H1 (cell line): Measurements from ENCODE around the gene STK39. TPM values are rescaled to one million over a fixed set of nuclear protein-coding genes. Genes with fewer than 3 reads are reported as not detected.

Experiments used
- CTCF ChIA-PET: fragments of 300-600 bp; sonication (Branson Sonifier 250); formaldehyde crosslinking; loops from one replicate; lab custom pipeline; 2021; ENCODE audit not compliant: partially characterized antibody; lab: Charles Lee
- POLR2A ChIA-PET: fragments of 300-600 bp; sonication (Branson Sonifier 250); formaldehyde crosslinking; loops from one replicate; lab custom pipeline; 2021; ENCODE audit warnings: inconsistent platforms; ENCODE audit not compliant: partially characterized antibody; lab: Charles Lee
- DNase-seq, 2 experiments: peaks; one replicate each; pipeline versions ENCODE4 v3.0.0 to v3.0.0-alpha.2; 2010 to 2022; ENCODE audit warnings: low spot score in 2 of 2, low read depth in 1 of 2, mixed read lengths in 1 of 2
- FAIRE-seq: peaks from 2 replicates; lab custom pipeline; 2011; peaks lifted over from hg19 to GRCh38; lab: Jason Lieb, UNC
- H2AFZ ChIP-seq: 2 replicates; pipeline ENCODE4 v1.8.1; 2012; ENCODE audit warnings: low read length, inconsistent platforms
- H2AK5ac ChIP-seq: 2 replicates; pipeline ENCODE4 v1.6.1; 2013; ENCODE audit warnings: low read depth, low read length
- H2BK120ac ChIP-seq: replicated peaks from 2 replicates; pipeline ENCODE3; 2013; ENCODE audit warnings: low read depth, low read length, inconsistent platforms
- H2BK12ac ChIP-seq: 2 replicates; pipeline ENCODE4 v1.6.1; 2013; ENCODE audit warnings: low read depth, low read length
- H2BK15ac ChIP-seq: 2 replicates; pipeline ENCODE4 v1.6.1; 2013; ENCODE audit warnings: low read length
- H2BK20ac ChIP-seq: 2 replicates; pipeline ENCODE4 v1.6.1; 2013; ENCODE audit warnings: low read length
- H2BK5ac ChIP-seq: 2 replicates; pipeline ENCODE4 v1.6.1; 2013; ENCODE audit warnings: low read depth, low read length
- H3K14ac ChIP-seq: 2 replicates; pipeline ENCODE4 v1.6.1; 2013; ENCODE audit warnings: inconsistent platforms; ENCODE audit not compliant: insufficient read length
- H3K18ac ChIP-seq: 2 replicates; pipeline ENCODE4 v1.6.1; 2013; ENCODE audit warnings: low read length; ENCODE audit errors: extremely low read depth
- H3K23ac ChIP-seq: 2 replicates; pipeline ENCODE4 v1.6.1; 2013; ENCODE audit warnings: inconsistent platforms; ENCODE audit not compliant: insufficient read length
- H3K23me2 ChIP-seq: 2 replicates; pipeline ENCODE4 v1.6.1; 2013; ENCODE audit warnings: low read depth, low read length
- H3K27ac ChIP-seq: 2 replicates; pipeline ENCODE4 v1.6.1; 2011; ENCODE audit warnings: low read depth, low read length, inconsistent platforms
- H3K27me3 ChIP-seq, 4 experiments: replicated peaks in 1 of 4; 1 replicate in 1 of 4; 2 replicates in 3 of 4; pipeline versions ENCODE4 v1.6.1 to v1.8.1; 2011 to 2013; ENCODE audit warnings: low read length in 3 of 4, mild to moderate bottlenecking in 3 of 4, inconsistent platforms in 2 of 4, mixed read lengths in 2 of 4, moderate library complexity in 1 of 4; ENCODE audit not compliant: control insufficient read depth in 3 of 4, insufficient read depth in 3 of 4; ENCODE audit errors: extremely low read depth in 1 of 4
- H3K36me3 ChIP-seq, 4 experiments: 2 replicates each; pipeline versions ENCODE4 v1.6.1 to v1.8.1; 2011 to 2013; ENCODE audit warnings: mild to moderate bottlenecking in 4 of 4, low read length in 3 of 4, moderate library complexity in 2 of 4, control low read depth in 1 of 4, inconsistent platforms in 1 of 4; ENCODE audit not compliant: insufficient read depth in 4 of 4, control insufficient read depth in 2 of 4
- H3K4ac ChIP-seq: replicated peaks from 2 replicates; pipeline ENCODE3; 2013; ENCODE audit warnings: low read length, low read depth, mixed read lengths, inconsistent platforms; ENCODE audit not compliant: insufficient read length
- H3K4me1 ChIP-seq, 4 experiments: replicated peaks in 1 of 4; 1 replicate in 1 of 4; 2 replicates in 3 of 4; pipeline versions ENCODE4 v1.6.1 to v1.8.1; 2011 to 2013; ENCODE audit warnings: low read length in 3 of 4, inconsistent platforms in 2 of 4, mixed read lengths in 1 of 4; ENCODE audit not compliant: insufficient read depth in 4 of 4, control insufficient read depth in 3 of 4
- H3K4me2 ChIP-seq, 2 experiments: 2 replicates each; pipeline versions ENCODE4 v1.6.1 to v1.8.1; 2011 to 2013; ENCODE audit warnings: low read depth in 2 of 2, low read length in 2 of 2, control low read depth in 1 of 2, inconsistent platforms in 1 of 2, mild to moderate bottlenecking in 1 of 2; ENCODE audit not compliant: insufficient read depth in 1 of 2
- H3K4me3 ChIP-seq, 4 experiments: fragments of 200-600, 300-600 bp in 1 of 4; sonication (generic), shearing (Covaris generic), sonication (Bioruptor Twin) in 1 of 4; 2 replicates each; pipeline versions ENCODE4 v1.5.1 to v1.8.1; 2011 to 2016; ENCODE audit warnings: low read length in 4 of 4, low read depth in 3 of 4, control low read depth in 2 of 4, inconsistent platforms in 2 of 4, mild to moderate bottlenecking in 2 of 4, mixed read lengths in 1 of 4, moderate library complexity in 1 of 4; ENCODE audit not compliant: insufficient read depth in 2 of 4; ENCODE audit errors: extremely low read depth in 1 of 4
- H3K56ac ChIP-seq: replicated peaks from 2 replicates; pipeline ENCODE3; 2013; ENCODE audit warnings: low read depth, mild to moderate bottlenecking, mixed read lengths, low read length, inconsistent platforms; ENCODE audit not compliant: insufficient read length
- H3K79me1 ChIP-seq: 2 replicates; pipeline ENCODE4 v1.6.1; 2013; ENCODE audit warnings: low read depth, low read length, control low read depth
- H3K79me2 ChIP-seq, 2 experiments: 2 replicates each; pipeline versions ENCODE4 v1.6.1 to v1.8.1; 2012 to 2013; ENCODE audit warnings: low read length in 2 of 2, mild to moderate bottlenecking in 2 of 2, inconsistent platforms in 1 of 2; ENCODE audit not compliant: insufficient read depth in 2 of 2, control insufficient read depth in 1 of 2
- H3K9ac ChIP-seq, 4 experiments: replicated peaks in 1 of 4; 1 replicate in 1 of 4; 2 replicates in 3 of 4; pipeline versions ENCODE4 v1.6.1 to v1.8.1; 2011 to 2013; ENCODE audit warnings: low read depth in 3 of 4, low read length in 3 of 4, control low read depth in 2 of 4, mild to moderate bottlenecking in 2 of 4, moderate library complexity in 2 of 4, inconsistent platforms in 1 of 4; ENCODE audit errors: extremely low read depth in 1 of 4
- H3K9me3 ChIP-seq, 2 experiments: 2 replicates each; pipeline versions ENCODE4 v1.6.1 to v1.8.1; 2012 to 2013; ENCODE audit warnings: mild to moderate bottlenecking in 2 of 2, moderate library complexity in 2 of 2, control low read depth in 1 of 2, inconsistent platforms in 1 of 2, low read depth in 1 of 2, low read length in 1 of 2, mixed read lengths in 1 of 2; ENCODE audit not compliant: insufficient read depth in 2 of 2
- H4K20me1 ChIP-seq, 2 experiments: replicated peaks in 1 of 2; 2 replicates each; pipeline versions ENCODE3 to v1.8.1; 2011 to 2013; ENCODE audit warnings: inconsistent platforms in 2 of 2, low read length in 2 of 2, mild to moderate bottlenecking in 1 of 2; ENCODE audit not compliant: insufficient read depth in 2 of 2, control insufficient read depth in 1 of 2
- H4K5ac ChIP-seq: 2 replicates; pipeline ENCODE4 v1.6.1; 2013; ENCODE audit warnings: low read length, low read depth, mixed read lengths, inconsistent platforms; ENCODE audit not compliant: insufficient read length
- H4K8ac ChIP-seq: 2 replicates; pipeline ENCODE4 v1.8.0; 2013; ENCODE audit warnings: mild to moderate bottlenecking, moderate library complexity, low read length, inconsistent platforms; ENCODE audit not compliant: insufficient read depth; ENCODE audit errors: extremely low read depth
- H4K91ac ChIP-seq: replicated peaks from 2 replicates; pipeline ENCODE3; 2013; ENCODE audit warnings: low read length, mixed read lengths, inconsistent platforms; ENCODE audit not compliant: insufficient read length
- BRCA1 ChIP-seq: IDR thresholded peaks from 2 replicates; pipeline ENCODE4 v1.6.1; 2012; ENCODE audit warnings: low read depth, low read length, improper control_type of control experiment
- CEBPB ChIP-seq: IDR thresholded peaks from 2 replicates; pipeline ENCODE4 v1.6.1; 2012; ENCODE audit warnings: low read depth, low read length
- EZH2 ChIP-seq: fragments of 200-600 bp; sonication (generic); IDR thresholded peaks from 2 replicates; pipeline ENCODE4 v1.7.1; 2012; ENCODE audit warnings: low read depth, mild to moderate bottlenecking, moderate library complexity, low read length, inconsistent platforms; ENCODE audit not compliant: severe bottlenecking
- JUND ChIP-seq: IDR thresholded peaks from 2 replicates; pipeline ENCODE4 v1.6.1; 2011; ENCODE audit warnings: mild to moderate bottlenecking, improper control_type of control experiment, low read length
- PHF8 ChIP-seq: fragments of 200-600 bp; sonication (generic); conservative IDR thresholded peaks from 2 replicates; pipeline ENCODE4 v1.7.1; 2012; ENCODE audit warnings: low read depth, mild to moderate bottlenecking, inconsistent platforms, low read length, moderate library complexity
- RXRA ChIP-seq: IDR thresholded peaks from 2 replicates; pipeline ENCODE4 v1.6.1; 2011; ENCODE audit warnings: low read depth, mild to moderate bottlenecking, low read length, moderate library complexity; ENCODE audit not compliant: insufficient read depth
- SP2 ChIP-seq: IDR thresholded peaks from 2 replicates; pipeline ENCODE4 v1.6.1; 2012; ENCODE audit warnings: mild to moderate bottlenecking, low read length, inconsistent platforms
- SRF ChIP-seq: IDR thresholded peaks from 2 replicates; pipeline ENCODE4 v1.6.1; 2011; ENCODE audit warnings: mild to moderate bottlenecking, low read depth, low read length, moderate library complexity
- SUZ12 ChIP-seq: fragments of 200-600 bp; sonication (generic); IDR thresholded peaks from 2 replicates; pipeline ENCODE4 v1.6.1; 2012; ENCODE audit warnings: mild to moderate bottlenecking, inconsistent platforms, low read length, moderate library complexity, mixed read lengths
- TBP ChIP-seq: IDR thresholded peaks from 2 replicates; pipeline ENCODE4 v1.6.1; 2011; ENCODE audit warnings: low read depth, low read length, improper control_type of control experiment
- TCF12 ChIP-seq: IDR thresholded peaks from 2 replicates; pipeline ENCODE4 v1.6.1; 2011; ENCODE audit warnings: low read depth, mild to moderate bottlenecking, low read length
- WGBS, 2 experiments: shearing (Covaris generic) in 1 of 2; methylation state at CpG; one replicate each; pipeline versions ENCODE4 v1.1.6 to v1.1.7; 2013 to 2015; ENCODE audit warnings: low lambda C conversion rate in 2 of 2, mixed read lengths in 2 of 2, inconsistent platforms in 1 of 2, low coverage in 1 of 2, missing lambda C conversion rate in 1 of 2; ENCODE audit not compliant: insufficient replicate concordance in 2 of 2, insufficient coverage in 1 of 2, insufficient read length in 1 of 2; ENCODE audit errors: extremely low coverage in 1 of 2, missing lambda C conversion rate in 1 of 2; 5-methylcytosine and 5-hydroxymethylcytosine counted together
- polyA plus RNA-seq, 7 experiments: library from polyadenylated mRNA; depleted of rRNA in 3 of 7; stranded (reverse) in 5 of 7; unstranded in 2 of 7; fragments of >200 nt in 5 of 7; fragments of 200-250 nt in 2 of 7; gene quantifications; 1 replicate in 5 of 7; 2 replicates in 1 of 7; 4 replicates in 1 of 7; pipeline versions ENCODE4 v1.2.1 to v1.2.3, GENCODE V29; 2011 to 2013; ENCODE audit warnings: missing spikeins in 2 of 7, mixed read lengths in 2 of 7
- total RNA-seq: library from RNA; stranded (reverse); fragmentation: NEBNext Ultra II Directional; extraction: Animal tissue kit (Norgen Biotek cat#: 25700); gene quantifications from 2 replicates; pipeline ENCODE4 v1.2.1, GENCODE V29; 2021
- TF ChIP-seq, protein P1 (sequence below): IDR thresholded peaks from 2 replicates; pipeline ENCODE4 v1.6.1; 2012; ENCODE audit warnings: low read length, inconsistent platforms
- TF ChIP-seq, protein P2 (sequence below): IDR thresholded peaks from 2 replicates; pipeline ENCODE4 v1.6.1; 2012; ENCODE audit warnings: inconsistent platforms

STK39 gene
- total and polyA plus RNA-seq, 2 of the 8 experiments (the other 6 are each of a cell fraction or from before 2014, with no cell fraction given): 13.7 to 23.8 TPM

DNA sequence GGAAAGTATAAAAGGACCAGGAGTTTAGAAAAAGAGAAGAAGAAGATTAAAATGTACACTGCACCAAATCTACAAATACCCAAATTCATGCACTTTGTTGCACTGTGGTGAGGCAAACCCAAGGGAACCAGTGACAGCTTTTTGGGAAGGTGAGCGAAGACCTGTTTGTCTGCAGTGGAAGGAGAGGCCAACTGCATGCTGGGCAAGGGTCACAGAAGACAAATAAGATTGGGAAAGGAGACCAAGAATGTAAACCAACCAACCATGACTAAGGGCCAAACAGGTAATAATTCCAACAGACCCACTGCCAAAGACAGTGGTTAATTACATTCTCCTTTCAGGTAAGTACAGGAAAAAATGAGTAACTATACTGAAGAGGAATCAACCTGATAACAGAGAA is 202.8 kb downstream of the STK39 start:
- ChIA-PET POLR2A (no interaction called here), CTCF (interaction anchor here (1.0 kb wide), 1 partner anchor 13 kb away, joined by 3 read pairs; no protein-coding TSS in a partner anchor)
- Histone ChIP-seq H3K4me1 (peaks cover 0 to 3% (median 1%) of the 10 kb centered on the region in 4 experiments; a peak in 3 of 7 replicates), H4K8ac (no peak overlapping the region), H2BK12ac (no peak overlapping the region), H3K9ac (no peak overlapping the region), H3K79me1 (no peaks in the 10 kb centered on the region; the same call in 1 of the 2 replicates), H2BK5ac (no peak overlapping the region), H3K9me3 (no peaks in the 10 kb centered on the region), H2AK5ac (no peak overlapping the region), H3K56ac (no peak overlapping the region), H3K4me2 (no peak overlapping the region), H3K4ac (no peak overlapping the region), H3K27me3 (peaks cover 0 to 1% (median 0%) of the 10 kb centered on the region in 4 experiments; a peak in 1 of 7 replicates), H2BK20ac (no peak overlapping the region), H4K91ac (no peak overlapping the region), H2BK15ac (no peak overlapping the region), H3K27ac (no peak overlapping the region), H3K23me2 (no peaks in the 10 kb centered on the region), H2BK120ac (no peak overlapping the region), H3K18ac (no peak overlapping the region), H4K20me1 (no peaks in the 10 kb centered on the region), H3K14ac (no peak overlapping the region), H3K4me3 (no peak overlapping the region), H3K36me3 (no peaks in the 10 kb centered on the region), H2AFZ (no peak overlapping the region), H3K79me2 (no peaks in the 10 kb centered on the region), H3K23ac (no peak overlapping the region), H4K5ac (no peak overlapping the region)
- DNase-seq (no peak), FAIRE-seq (no peak)
- 100% methylated on average over 1 of the region's 1 CpG; no CpG with 5 or more reads in 1 of the 2 experiments for WGBS, 2 experiments
- no peak for TF ChIP-seq CEBPB
- no peak for TF ChIP-seq EZH2
- no peak for TF ChIP-seq TBP
- TF ChIP-seq SRF: no peak
- TF ChIP-seq SUZ12: no peak
- TF ChIP-seq, protein P1, sequence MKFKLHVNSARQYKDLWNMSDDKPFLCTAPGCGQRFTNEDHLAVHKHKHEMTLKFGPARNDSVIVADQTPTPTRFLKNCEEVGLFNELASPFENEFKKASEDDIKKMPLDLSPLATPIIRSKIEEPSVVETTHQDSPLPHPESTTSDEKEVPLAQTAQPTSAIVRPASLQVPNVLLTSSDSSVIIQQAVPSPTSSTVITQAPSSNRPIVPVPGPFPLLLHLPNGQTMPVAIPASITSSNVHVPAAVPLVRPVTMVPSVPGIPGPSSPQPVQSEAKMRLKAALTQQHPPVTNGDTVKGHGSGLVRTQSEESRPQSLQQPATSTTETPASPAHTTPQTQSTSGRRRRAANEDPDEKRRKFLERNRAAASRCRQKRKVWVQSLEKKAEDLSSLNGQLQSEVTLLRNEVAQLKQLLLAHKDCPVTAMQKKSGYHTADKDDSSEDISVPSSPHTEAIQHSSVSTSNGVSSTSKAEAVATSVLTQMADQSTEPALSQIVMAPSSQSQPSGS: no peak
- TF ChIP-seq PHF8: no peak
- no peak for TF ChIP-seq TCF12
- no peak for TF ChIP-seq BRCA1
- TF ChIP-seq, protein P2, sequence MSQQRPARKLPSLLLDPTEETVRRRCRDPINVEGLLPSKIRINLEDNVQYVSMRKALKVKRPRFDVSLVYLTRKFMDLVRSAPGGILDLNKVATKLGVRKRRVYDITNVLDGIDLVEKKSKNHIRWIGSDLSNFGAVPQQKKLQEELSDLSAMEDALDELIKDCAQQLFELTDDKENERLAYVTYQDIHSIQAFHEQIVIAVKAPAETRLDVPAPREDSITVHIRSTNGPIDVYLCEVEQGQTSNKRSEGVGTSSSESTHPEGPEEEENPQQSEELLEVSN: no peak
- TF ChIP-seq JUND: no peak
- no peak for TF ChIP-seq SP2
- no peak for TF ChIP-seq RXRA
